IPS-18c (cell line): Measurements from ENCODE around the gene XRN1.
"Not testable (repeated sequence)": the region's sequence is repeated elsewhere in the genome, so short reads cannot be mapped to it uniquely, and the experiment has no call there.

Source experiments
- H3K4me3 ChIP-seq: 2 replicates; pipeline ENCODE4 v1.7.0; 2013; ENCODE audit warnings: low read depth, mild to moderate bottlenecking, low read length, moderate library complexity; ENCODE audit not compliant: insufficient read depth
- H3K9me3 ChIP-seq: one replicate; pipeline ENCODE4 v1.6.1; 2013; ENCODE audit warnings: mild to moderate bottlenecking, low read length, moderate library complexity; ENCODE audit not compliant: control insufficient read depth, insufficient read depth

Gene XRN1

DNA sequence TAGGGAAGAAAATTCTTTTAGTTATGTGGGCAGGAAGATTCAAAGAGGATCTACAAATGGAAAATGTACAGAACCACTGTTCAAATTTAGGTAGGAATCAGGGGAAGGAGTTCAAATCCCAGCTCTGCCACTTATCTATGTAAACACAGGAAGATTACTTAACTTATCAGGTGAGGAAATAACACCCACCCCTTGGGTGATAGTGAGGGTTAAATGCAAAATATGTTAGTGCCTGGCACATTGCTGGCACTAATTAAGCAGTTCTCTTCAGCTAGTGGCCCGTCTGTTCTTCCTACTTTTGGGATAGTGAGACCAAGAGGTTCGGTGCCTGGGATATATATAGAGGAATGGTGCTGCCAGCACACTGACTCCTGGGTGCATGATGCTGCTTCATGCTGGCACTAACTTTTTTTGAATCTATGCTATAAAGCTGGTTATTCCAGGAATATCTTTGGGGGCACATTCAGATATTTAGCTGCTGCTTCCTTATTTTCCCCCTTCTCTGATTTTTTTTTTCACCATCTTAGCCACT is 83.8 kb downstream of the XRN1 start:
- Histone ChIP-seq H3K9me3 (no peaks in the 10 kb centered on the region), H3K4me3 (no peak overlapping the region)

DNA sequence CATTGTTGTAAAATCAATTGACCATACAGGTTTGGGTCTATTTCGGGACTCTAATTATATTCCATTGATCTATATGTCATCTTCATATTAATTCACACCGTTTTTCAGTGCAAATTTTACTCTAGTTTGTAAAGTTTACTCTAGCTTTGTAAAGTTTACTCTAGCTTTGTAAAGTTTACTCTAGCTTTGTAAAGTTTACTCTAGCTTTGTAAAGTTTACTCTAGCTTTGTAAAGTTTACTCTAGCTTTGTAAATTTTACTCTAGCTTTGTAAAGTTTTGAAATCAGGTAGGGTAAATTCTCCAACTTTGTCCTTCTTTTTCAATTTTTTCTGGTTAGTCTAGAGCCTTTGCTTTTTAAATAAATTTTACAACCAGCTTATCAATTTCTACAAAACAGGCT is 84.4 kb downstream of the XRN1 start:
- not testable (repeated sequence) for H3K9me3 ChIP-seq, H3K4me3 ChIP-seq

DNA sequence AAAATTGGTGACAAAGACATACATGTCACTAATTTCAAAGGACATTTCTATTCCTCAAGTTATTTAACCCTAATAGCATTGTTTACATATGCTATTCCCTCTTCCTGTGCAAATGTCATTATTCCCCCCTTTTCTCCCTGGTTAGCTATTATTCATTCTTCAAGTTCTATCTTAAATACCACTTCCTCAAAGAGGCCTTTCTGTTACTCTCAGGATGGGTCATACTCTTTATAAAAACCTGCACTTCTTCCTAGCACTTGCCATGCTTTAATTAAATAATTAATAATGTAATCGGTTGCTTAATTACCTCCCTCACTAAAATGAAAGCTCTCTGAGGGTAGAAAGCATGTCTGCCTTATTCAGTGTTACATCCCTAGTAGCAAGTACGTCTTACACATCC is 88.5 kb downstream of the XRN1 start:
- Histone ChIP-seq H3K9me3 (peaks cover 2% of the 10 kb centered on the region), H3K4me3 (no peak overlapping the region)

DNA sequence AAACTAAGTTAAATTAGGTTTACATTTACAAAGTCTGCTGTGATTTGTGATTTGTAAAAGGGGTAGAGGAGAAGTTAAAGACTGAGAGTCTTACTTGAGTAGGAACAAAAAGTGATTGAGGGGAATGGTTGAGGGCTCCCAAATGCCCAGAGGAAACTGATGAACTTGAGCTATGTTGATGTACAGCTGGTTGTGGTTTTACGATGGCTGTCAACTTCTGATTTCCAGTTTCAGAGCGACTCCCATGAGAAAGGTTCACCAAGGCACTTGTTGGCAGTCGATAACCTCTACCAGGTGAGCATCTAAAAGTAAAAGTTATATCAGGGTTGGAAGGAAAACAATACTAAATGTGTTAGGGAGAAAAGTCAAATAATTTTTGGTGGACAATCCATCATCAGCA is 91.0 kb downstream of the XRN1 start:
- peaks cover 2% of the 10 kb centered on the region for H3K9me3 ChIP-seq

DNA sequence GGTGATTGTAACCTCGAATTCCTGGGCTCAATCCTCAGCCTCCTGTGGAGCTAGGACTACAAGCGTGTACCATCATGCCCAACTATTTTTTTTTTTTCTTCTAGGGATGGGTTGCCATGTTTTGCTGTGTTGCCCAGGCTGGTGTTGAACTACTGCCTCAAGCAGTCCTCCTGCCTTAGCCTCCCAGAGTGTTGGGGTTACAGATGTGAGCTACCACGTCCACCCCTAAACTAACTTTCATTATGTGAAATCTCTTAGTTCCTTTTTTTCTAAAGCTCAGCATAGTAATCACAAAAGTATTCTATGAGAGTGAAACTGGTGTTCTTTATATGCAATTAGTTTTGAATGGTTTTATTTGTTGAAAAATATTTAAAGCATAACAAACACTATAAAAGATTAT is 92.1 kb downstream of the XRN1 start:
- Histone ChIP-seq H3K9me3 (peaks cover 2% of the 10 kb centered on the region), H3K4me3 (no peak overlapping the region)

More for the DNA sequence above, 91.0 kb downstream of the XRN1 start:
- H3K4me3 ChIP-seq = no peak overlapping the region

DNA sequence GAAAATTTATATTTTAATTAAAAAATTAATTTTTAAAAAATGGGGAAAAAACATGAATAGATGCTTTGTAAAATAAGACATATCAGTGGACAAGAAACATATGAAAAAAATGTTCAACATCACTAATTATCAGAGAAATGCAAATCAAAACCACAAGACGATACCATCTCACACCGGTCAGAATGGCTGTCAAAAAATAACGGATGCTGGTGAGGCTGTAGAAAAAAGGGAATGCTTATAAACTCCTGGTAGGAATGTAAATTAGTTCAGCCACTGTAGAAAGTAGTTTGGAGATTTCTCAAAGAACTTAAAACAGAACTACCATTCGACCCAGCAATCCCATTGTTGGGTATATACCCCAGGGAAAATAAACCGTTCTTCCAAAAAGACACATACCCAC is 93.8 kb downstream of the XRN1 start:
- Histone ChIP-seq H3K4me3 (no peak overlapping the region), H3K9me3 (peaks cover 2% of the 10 kb centered on the region)

DNA sequence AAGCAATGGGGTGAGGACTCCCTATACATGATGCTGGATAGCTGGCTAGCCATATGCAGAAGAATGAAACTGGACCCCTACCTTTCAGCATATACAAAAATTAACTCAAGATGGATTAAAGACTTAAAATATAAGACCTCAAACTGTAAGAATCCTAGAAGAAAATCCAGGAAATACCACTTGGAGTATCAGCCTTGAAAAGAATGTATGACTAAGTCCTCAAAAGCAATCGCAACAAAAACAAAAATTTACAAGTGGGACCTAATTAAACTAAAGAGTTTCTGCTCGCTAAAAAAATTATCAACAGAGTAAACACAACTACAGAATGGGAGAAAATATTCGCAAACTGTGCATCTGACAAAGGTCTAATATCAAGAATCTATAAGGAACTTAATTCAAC is 94.3 kb downstream of the XRN1 start:
- H3K4me3 ChIP-seq = no peak overlapping the region
- H3K9me3 ChIP-seq = peaks cover 2% of the 10 kb centered on the region

DNA sequence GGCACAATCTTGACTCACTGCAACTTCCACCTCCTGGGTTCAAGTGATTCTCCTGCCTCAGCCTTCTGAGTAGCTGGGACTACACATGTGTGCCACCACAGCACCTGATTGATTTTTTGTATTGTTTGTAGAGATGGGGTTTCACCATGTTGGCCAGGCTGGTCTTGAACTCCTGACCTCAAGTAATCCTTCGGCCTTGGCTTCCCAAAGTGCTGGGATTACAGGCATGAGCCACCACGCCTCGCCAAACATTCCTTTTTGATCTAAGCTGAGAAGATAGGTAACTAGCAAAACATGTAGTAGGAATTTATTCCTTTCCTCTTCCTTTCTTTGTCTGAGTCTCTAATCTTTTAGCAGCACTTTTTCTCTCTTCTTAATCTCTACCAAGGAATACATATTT is 95.1 kb downstream of the XRN1 start:
- H3K4me3 ChIP-seq, H3K9me3 ChIP-seq: not testable (repeated sequence)

DNA sequence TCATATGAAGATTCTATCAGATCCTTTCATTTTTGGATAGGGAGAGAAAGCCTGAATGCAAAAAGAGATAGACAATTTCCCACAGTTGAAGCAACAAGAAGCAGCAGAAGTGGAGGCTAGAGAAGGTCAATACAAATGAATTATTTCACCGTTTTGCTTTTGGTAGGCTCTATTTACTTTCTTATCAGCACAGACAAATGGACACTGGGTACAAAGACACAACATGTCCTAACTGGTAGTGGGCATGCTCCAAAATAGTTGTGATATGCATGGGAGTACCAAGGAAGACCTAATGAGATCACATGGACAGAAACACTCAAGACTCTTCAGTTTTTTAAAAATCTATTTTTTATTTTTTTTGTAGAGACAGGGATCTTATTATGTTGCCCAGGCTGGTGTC is 99.4 kb downstream of the XRN1 start:
- no peak overlapping the region for H3K4me3 ChIP-seq
- H3K9me3 ChIP-seq = no peaks in the 10 kb centered on the region

DNA sequence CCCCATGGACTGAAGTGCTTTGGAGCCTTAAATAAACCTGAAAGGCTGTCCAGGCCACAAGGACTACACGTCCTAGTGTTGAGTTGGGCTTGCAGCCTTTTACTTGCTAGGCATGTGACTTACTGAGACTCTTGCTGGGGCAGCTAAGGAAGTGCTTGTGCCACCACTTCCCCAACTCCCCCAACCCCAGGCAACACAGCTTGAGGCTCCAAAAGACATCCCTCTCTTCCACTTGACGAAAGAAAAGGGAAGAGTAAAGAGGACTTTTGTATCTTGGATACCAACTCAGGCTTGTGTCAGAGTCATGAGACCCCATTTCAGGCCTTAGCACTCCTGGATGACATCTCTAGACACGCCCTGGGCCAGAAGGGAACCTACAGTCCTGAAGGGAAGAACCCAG is 109.8 kb downstream of the XRN1 start:
- H3K9me3 ChIP-seq = no peaks in the 10 kb centered on the region
- no peak overlapping the region for H3K4me3 ChIP-seq

DNA sequence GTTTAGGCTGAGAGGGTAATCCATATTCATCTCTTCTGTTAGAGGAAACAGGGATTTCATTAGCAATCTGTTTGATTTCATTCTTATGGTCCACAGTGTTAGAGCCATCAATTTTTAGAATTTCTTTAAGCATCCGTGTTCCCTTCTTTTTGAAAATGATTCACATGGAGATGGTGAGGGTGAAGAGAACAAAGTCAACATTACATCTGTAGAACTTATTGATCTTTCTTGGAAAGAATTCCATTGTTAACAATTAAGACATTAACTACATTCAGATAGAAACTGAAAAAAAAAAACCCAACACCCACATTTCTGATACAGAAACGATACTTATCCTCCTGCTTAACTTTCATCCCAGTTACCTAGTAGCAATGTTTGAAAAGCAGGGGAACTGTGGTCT is 115.4 kb downstream of the XRN1 start:
- H3K4me3 ChIP-seq = no peak overlapping the region
- no peaks in the 10 kb centered on the region for H3K9me3 ChIP-seq

DNA sequence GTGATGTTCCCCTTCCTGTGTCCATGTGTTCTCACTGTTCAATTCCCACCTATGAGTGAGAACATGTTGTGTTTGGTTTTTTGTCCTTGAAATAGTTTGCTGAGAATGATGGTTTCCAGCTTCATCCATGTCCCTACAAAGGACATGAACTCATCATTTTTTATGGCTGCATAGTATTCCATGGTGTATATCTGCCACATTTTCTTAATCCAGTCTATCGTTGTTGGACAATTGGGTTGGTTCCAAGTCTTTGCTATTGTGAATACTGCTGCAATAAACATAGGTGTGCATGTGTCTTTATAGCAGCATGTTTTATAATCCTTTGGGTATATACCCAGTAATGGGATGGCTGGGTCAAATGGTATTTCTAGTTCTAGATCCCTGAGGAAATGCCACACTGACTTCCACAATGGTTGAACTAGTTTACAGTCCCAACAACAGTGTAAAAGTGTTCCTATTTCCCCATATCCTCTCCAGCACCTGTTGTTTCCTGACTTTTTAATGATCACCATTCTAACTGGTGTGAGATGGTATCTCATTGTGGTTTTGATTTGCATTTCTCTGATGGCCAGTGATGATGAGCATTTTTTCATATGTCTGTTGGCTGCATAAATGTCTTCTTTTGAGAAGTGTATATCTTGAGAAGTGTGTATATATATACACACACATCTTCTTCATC is 123.4 kb downstream of the XRN1 start:
- not testable (repeated sequence) for H3K4me3 ChIP-seq, H3K9me3 ChIP-seq

DNA sequence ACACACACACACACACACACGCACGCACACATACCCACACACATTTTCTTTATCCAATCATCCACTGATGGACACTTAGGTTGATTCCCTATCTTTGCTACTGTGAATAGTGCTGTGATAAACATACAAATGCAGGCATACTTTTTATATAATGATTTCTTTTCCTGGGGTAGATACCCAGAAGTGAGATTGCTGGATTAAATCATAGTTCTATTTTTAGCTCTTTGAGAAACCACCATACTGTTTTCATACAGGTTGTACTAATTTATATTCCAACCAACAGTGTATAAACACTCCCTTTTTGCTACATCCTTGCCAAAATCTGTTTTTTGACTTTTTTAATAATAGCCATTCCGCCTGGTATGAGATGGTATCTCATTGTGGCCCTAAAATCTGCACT is 127.9 kb downstream of the XRN1 start:
- Histone ChIP-seq H3K4me3 (no peak overlapping the region), H3K9me3 (no peaks in the 10 kb centered on the region)

DNA sequence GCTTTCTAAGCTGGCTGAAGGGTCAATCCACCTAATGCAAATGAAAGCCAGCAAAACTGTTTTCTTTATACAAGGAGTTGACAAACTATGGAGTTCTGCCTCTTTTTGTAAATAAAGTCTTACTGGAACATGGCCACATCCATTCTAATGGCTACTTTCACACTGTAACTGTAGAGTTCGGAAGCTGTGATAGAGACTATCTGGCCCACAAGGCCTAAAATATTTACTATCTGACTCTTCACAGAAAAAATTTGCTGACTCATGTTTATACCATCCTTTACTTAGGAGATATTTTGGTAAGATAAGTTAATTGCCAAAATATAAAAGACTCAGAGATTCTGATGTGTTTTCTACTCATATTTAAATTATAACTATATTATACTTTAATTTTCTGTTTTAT is 128.7 kb downstream of the XRN1 start:
- no peak overlapping the region for H3K4me3 ChIP-seq
- no peaks in the 10 kb centered on the region for H3K9me3 ChIP-seq

DNA sequence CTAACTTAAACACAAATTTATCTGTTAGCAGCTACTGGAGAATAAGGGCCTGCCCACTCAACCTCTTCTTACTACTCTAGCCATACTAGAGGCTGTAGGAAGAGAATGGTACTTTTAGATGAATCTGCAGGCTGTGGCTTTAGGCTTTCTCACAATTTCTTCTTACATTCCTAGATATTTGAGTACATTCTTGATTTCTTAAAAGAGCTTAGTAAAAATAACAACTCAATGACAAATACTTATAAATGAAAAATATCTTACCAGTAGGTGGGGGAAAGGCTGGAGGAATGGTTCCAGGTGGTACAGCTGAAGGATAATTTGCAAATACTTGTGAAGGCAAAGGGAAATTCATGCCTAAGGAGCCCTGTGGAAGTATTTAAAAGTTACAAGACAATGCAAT is 129.5 kb downstream of the XRN1 start:
- no peaks in the 10 kb centered on the region for H3K9me3 ChIP-seq
- H3K4me3 ChIP-seq = no peak overlapping the region

DNA sequence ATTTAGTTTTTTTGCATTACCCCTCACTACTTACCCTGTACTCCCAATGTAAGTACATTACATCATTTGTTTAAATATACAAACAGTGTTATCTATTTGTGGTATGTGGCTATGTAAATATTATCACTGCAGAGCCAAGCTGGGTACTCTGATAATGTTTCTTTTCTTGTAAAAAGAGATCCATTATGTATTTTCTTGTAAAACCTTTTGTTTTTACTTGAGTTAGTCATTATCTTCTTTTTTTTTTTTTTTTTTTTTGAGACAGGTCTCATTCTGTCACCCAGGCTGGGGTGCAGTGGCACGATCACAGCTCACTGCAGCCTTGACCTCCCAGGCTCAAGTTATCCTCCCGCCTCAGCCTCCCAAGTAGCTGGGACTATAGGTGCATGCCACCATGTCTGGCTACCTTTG is 131.9 kb downstream of the XRN1 start:
- H3K9me3 ChIP-seq = not testable (repeated sequence)

DNA sequence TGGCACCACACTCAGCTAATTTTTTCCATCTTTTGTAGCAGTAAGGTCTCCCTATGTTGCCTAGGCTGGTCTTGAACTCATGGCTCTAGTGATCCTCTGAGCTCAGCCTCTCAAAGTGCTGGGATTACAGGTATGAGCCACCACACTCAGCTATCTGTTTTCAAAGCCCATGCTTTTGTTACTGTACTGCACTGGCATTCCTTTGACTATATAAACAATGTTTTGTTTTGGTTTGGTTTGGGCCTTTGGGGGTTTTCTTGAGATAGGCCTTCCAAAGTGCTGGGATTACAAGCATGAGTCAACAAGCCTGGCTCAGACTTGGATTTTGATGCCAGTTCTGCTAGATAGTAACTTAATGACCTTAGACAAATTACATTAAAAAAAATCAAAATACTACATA is 132.8 kb downstream of the XRN1 start:
- Histone ChIP-seq H3K4me3 (no peak overlapping the region), H3K9me3 (no peaks in the 10 kb centered on the region)

More for the DNA sequence above, 131.9 kb downstream of the XRN1 start:
- H3K4me3 ChIP-seq = not testable (repeated sequence)

DNA sequence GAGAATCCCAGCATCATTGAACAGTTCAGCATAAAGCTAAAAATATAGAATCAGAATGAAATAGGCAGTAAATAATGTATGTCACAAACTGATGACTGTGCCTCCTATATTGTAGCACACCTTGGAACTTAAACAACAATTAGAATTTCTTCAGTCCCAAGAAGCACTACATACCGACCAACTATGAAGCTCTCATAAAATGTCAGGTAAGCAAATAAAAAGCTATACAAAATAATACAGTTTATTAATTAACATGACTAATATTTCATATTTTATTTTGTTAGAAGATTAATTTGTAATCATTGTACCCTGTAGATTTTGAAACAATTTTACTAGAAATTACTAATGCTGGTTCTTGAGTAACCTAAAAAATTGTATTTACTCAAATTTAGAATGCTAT is 137.4 kb downstream of the XRN1 start:
- H3K4me3 ChIP-seq = no peak overlapping the region
- H3K9me3 ChIP-seq = no peaks in the 10 kb centered on the region

DNA sequence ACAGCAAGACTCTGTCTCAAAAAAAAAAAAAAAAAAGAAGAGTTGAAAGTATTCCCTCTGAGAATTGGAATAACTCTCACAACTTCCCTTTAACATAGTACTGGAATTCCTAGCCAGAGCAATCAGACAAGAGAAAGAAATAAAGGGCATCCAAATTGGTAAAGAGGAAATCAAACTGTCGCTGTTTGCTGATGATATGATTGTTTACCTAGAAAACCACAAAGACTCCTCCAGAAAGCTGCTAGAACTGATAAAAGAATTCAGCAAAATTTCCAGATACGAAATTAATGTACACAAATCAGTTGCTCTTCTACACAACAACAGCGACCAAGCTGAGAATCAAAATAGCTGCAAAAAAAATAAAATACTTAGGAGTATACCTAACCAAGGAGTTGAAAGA is 145.0 kb downstream of the XRN1 start:
- not testable (repeated sequence) for H3K4me3 ChIP-seq, H3K9me3 ChIP-seq
